Transverse colon (tissue), 4 donors: ENCODE data around the gene PPP1R14D.

Source experiments
- CTCF ChIP-seq, 5 experiments: fragments of 200-600 bp in 3 of 5; fragments of 450-650 bp in 2 of 5; sonication (generic) in 3 of 5; IDR thresholded peaks; 1 replicate in 2 of 5; 2 replicates in 3 of 5; pipeline ENCODE4 v1.5.1; 2016 to 2017; ENCODE audit warnings: antibody characterized with exemption in 5 of 5, inconsistent platforms in 3 of 5, mild to moderate bottlenecking in 2 of 5, moderate library complexity in 1 of 5
- EP300 ChIP-seq: sonication (generic); formaldehyde crosslinking; IDR thresholded peaks from one replicate; pipeline ENCODE4 v1.6.1; 2017; ENCODE audit warnings: antibody characterized with exemption, low read depth
- POLR2AphosphoS5 ChIP-seq, 3 donors: sonication (generic); formaldehyde crosslinking; IDR thresholded peaks; one replicate each; pipeline ENCODE4 v1.6.1; 2016; ENCODE audit warnings: antibody characterized with exemption in 3 of 3

- TF ChIP-seq POLR2AphosphoS5 (IDR thresholded peaks at IDR 0.05) = no peak
- no peak for TF ChIP-seq CTCF (IDR thresholded peaks at IDR 0.05)
- TF ChIP-seq EP300 = no peak
These were observed 19.6 kb downstream of the PPP1R14D start for GRCh38 chr15:40808861-40809450.
